ENCODE results near the gene FBXL17. TPM values are rescaled to one million over a fixed set of nuclear protein-coding genes. Genes with fewer than 3 reads are reported as not detected.

FBXL17 gene
- total RNA-seq, 2 donors from 2014 or later, result 24.8 to 58.2 TPM

GRCh38 chr5:107949688-107950341 lies 432.1 kb downstream of the FBXL17 start:
- ATAC-seq (ENCODE audit: insufficient number of reproducible peaks, low FRiP score, low read depth), result no peak
- Histone ChIP-seq H3K4me3 (no peak overlapping the region), H3K4me1 (ENCODE audit: control insufficient read depth in 1 of 2, low read depth in 2 of 2) (no peaks in the 10 kb centered on the region), H3K9me3 (no peaks in the 10 kb centered on the region), H3K27me3 (replicated peaks; ENCODE audit: insufficient read depth) (no peaks in the 10 kb centered on the region), H3K36me3 (no peaks in the 10 kb centered on the region), H3K27ac (no peak overlapping the region)
- no peak for DNase-seq (ENCODE audit: low spot score)
- TF ChIP-seq CTCF (IDR thresholded peaks at IDR 0.05), result no peak

- ATAC-seq (ENCODE audit: insufficient number of reproducible peaks, low FRiP score, low read depth) (no peak), DNase-seq (ENCODE audit: low spot score) (no peak)
- Histone ChIP-seq H3K27me3 (replicated peaks; ENCODE audit: insufficient read depth) (no peaks in the 10 kb centered on the region), H3K27ac (no peak overlapping the region), H3K36me3 (no peaks in the 10 kb centered on the region), H3K4me1 (ENCODE audit: control insufficient read depth in 1 of 2, low read depth in 2 of 2) (no peaks in the 10 kb centered on the region), H3K9me3 (no peaks in the 10 kb centered on the region), H3K4me3 (no peak overlapping the region)
- TF ChIP-seq CTCF (IDR thresholded peaks at IDR 0.05), result no peak
Observed at GRCh38 chr5:107948377-107948776, 433.5 kb downstream of the FBXL17 start.

DNA sequence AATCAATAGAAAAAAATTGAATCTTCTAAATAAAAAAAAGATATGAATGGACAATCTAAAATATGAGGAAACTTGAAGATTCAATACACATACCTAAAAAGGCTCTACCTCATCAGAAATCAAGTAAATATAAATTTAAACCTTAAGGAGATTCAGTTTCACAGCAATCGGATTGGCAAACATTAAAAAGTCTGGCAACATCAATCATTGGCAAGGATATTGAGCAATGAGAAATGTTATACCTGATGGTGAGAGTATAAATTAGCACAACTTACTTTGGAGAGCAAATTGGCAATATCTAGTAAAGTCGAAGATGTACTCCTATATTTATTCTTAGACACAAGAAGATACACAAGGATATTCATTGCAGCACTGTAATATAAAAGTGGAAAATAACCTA lies 436.8 kb downstream of the FBXL17 start:
- Histone ChIP-seq H3K27me3 (replicated peaks; ENCODE audit: insufficient read depth) (no peaks in the 10 kb centered on the region), H3K27ac (no peak overlapping the region), H3K4me3 (no peak overlapping the region), H3K9me3 (no peaks in the 10 kb centered on the region), H3K36me3 (no peaks in the 10 kb centered on the region), H3K4me1 (ENCODE audit: control insufficient read depth in 1 of 2, low read depth in 2 of 2) (no peaks in the 10 kb centered on the region)
- ATAC-seq (ENCODE audit: insufficient number of reproducible peaks, low FRiP score, low read depth), result no peak
- TF ChIP-seq CTCF (IDR thresholded peaks at IDR 0.05), result no peak
- no peak for DNase-seq (ENCODE audit: low spot score)

DNA sequence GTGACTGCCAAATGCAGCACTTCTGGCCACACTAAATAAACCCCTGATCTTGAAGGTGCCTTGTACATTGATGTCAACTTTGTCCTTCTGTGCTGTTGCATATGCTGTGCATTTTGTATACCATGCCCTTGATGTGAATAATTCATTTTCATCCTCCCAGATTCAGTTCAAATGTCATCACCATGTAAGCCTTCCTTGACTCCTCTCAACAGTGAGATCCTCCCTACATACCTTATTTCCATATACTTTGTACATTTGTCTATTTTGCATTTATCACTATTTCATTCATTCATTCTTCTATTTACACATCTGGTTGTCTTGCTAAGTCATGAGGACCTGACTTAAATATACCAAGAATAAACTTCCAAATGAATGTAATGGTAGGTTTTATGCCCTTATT lies 438.0 kb downstream of the FBXL17 start:
- TF ChIP-seq CTCF (IDR thresholded peaks at IDR 0.05), result no peak
- H3K4me3 ChIP-seq, result no peak overlapping the region
- H3K4me1 ChIP-seq (ENCODE audit: control insufficient read depth in 1 of 2, low read depth in 2 of 2), result no peaks in the 10 kb centered on the region
- ATAC-seq (ENCODE audit: insufficient number of reproducible peaks, low FRiP score, low read depth) (no peak), DNase-seq (ENCODE audit: low spot score) (no peak)
- no peak overlapping the region for H3K27ac ChIP-seq
- H3K9me3 ChIP-seq, result no peaks in the 10 kb centered on the region
- no peaks in the 10 kb centered on the region for H3K27me3 ChIP-seq (replicated peaks; ENCODE audit: insufficient read depth)
- no peaks in the 10 kb centered on the region for H3K36me3 ChIP-seq

DNA sequence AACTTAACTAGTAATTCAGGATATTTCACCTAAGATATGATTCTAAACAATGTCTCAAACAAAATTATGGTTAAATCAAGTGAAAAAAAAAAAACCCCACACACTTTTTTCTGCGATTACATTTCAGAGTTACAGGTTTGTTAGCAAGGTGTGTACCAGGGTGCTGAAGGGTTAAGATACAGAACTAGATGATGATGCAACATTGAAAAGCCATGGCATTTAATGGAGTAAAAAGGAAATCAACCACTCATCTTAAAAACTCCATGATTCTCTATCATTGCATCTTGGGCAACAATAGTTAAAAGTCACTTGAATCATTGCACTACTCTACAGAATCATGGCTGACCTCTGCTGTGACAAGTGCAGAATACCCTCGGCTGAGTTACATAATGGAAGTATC lies 440.9 kb downstream of the FBXL17 start:
- H3K36me3 ChIP-seq, result no peaks in the 10 kb centered on the region
- TF ChIP-seq CTCF (IDR thresholded peaks at IDR 0.05), result no peak
- ATAC-seq (ENCODE audit: insufficient number of reproducible peaks, low FRiP score, low read depth), result no peak

More for the DNA sequence above, 440.9 kb downstream of the FBXL17 start:
- Histone ChIP-seq H3K4me3 (no peak overlapping the region), H3K9me3 (no peaks in the 10 kb centered on the region), H3K27me3 (replicated peaks; ENCODE audit: insufficient read depth) (no peaks in the 10 kb centered on the region), H3K27ac (no peak overlapping the region), H3K4me1 (ENCODE audit: control insufficient read depth in 1 of 2, low read depth in 2 of 2) (no peaks in the 10 kb centered on the region)
- no peak for DNase-seq (ENCODE audit: low spot score)
